Activated CD8-positive, alpha-beta T cell treated with anti-CD3 and anti-CD28 coated beads, Interleukin-2, amount 10 ng/mL, durations not matched to agents 7 days and 5 days (primary cell): Measurements from ENCODE around the gene DOK5. TPM values are rescaled to one million over a fixed set of nuclear protein-coding genes. Genes with fewer than 3 reads are reported as not detected.

Experiments used
- ATAC-seq: fragments of 150-1000 bp; cut with Tn5 transposase; one replicate; pipeline ENCODE4 v1.10.0; 2021; ENCODE audit warnings: moderate library complexity
- CTCF ChIA-PET: fragments of 350-600 bp; sonication (Branson Sonifier 250); formaldehyde crosslinking; loops from one replicate; lab custom pipeline; 2021; ENCODE audit warnings: antibody characterized with exemption; lab: Charles Lee
- POLR2A ChIA-PET: fragments of 350-600 bp; sonication (Branson Sonifier 250); formaldehyde crosslinking; loops from one replicate; lab custom pipeline; 2021; ENCODE audit warnings: antibody characterized with exemption; lab: Charles Lee
- DNase-seq: peaks from one replicate; pipeline ENCODE4 v3.0.0-alpha.2; 2020
- H3K27ac Mint-ChIP-seq: one replicate; pipeline ENCODE4 v1.8.0; 2021; ENCODE audit warnings: mild to moderate bottlenecking, mixed read lengths
- H3K27me3 Mint-ChIP-seq: one replicate; pipeline ENCODE4 v1.8.0; 2021; ENCODE audit warnings: low read depth, mixed read lengths
- H3K36me3 Mint-ChIP-seq: one replicate; pipeline ENCODE4 v1.8.0; 2021; ENCODE audit warnings: low read depth, mixed read lengths
- H3K4me1 Mint-ChIP-seq: one replicate; pipeline ENCODE4 v1.8.0; 2021; ENCODE audit warnings: low read depth, mixed read lengths
- H3K4me3 Mint-ChIP-seq: one replicate; pipeline ENCODE4 v1.8.0; 2021; ENCODE audit warnings: mild to moderate bottlenecking, mixed read lengths
- H3K9me3 Mint-ChIP-seq: one replicate; pipeline ENCODE4 v1.8.0; 2022; ENCODE audit warnings: mixed read lengths; ENCODE audit not compliant: insufficient read depth
- total RNA-seq, 2 experiments: library from RNA; stranded (reverse); gene quantifications; one replicate each; pipeline ENCODE4 v1.2.3, GENCODE V29; 2021

DOK5 gene
- total RNA-seq, 2 experiments from 2014 or later: not detected

DNA sequence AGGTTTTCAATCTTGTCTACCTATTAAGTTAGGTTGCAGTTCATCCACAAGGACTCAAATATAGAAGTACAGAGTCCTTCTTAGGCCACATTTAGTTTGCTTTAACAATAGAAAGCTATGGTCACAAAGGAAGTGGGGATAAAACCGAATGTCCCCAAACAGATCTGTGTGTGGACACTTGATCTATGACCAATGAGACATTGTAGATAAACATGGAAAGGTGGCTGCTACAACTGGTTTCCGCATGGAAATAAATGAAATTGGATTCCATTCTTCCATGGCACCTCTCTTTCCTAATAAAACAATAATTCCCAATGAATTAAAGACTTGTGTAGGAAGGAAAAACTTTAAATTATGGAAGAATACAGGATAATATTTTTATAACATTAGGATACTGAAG lies 20.4 kb upstream of the DOK5 start:
- no peak overlapping the region for H3K4me3 Mint-ChIP-seq
- no peak overlapping the region for H3K27ac Mint-ChIP-seq
- CTCF ChIA-PET: no interaction called here
- no peaks in the 10 kb centered on the region for H3K9me3 Mint-ChIP-seq
- H3K4me1 Mint-ChIP-seq: no peaks in the 10 kb centered on the region
- DNase-seq: no peak
- H3K36me3 Mint-ChIP-seq: no peaks in the 10 kb centered on the region
- no peak for ATAC-seq
- POLR2A ChIA-PET: no interaction called here
- no peaks in the 10 kb centered on the region for H3K27me3 Mint-ChIP-seq

DNA sequence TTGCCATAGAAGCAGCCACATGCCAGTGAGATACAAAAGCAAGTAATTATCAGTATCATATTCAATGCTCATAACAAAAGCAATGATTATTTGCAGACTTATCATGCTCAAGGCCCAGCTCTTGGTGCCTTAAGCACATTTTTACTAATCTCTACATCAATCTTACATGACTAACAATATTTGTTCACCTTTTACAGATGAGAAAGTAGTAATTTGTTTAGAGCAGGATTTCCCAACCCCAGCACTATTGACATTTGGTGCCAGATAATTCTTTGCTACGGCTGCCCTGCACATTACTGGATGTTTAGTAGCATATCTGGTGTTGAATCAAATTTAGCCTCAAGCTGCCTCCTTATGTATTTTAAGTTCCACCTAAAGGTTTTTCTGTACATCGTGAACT lies 19.0 kb upstream of the DOK5 start:
- no peaks in the 10 kb centered on the region for H3K4me1 Mint-ChIP-seq
- ATAC-seq (no peak), DNase-seq (no peak)
- no peak overlapping the region for H3K27ac Mint-ChIP-seq
- no peaks in the 10 kb centered on the region for H3K27me3 Mint-ChIP-seq
- no peaks in the 10 kb centered on the region for H3K9me3 Mint-ChIP-seq
- ChIA-PET CTCF (no interaction called here), POLR2A (no interaction called here)
- H3K4me3 Mint-ChIP-seq: no peak overlapping the region
- H3K36me3 Mint-ChIP-seq: no peaks in the 10 kb centered on the region

DNA sequence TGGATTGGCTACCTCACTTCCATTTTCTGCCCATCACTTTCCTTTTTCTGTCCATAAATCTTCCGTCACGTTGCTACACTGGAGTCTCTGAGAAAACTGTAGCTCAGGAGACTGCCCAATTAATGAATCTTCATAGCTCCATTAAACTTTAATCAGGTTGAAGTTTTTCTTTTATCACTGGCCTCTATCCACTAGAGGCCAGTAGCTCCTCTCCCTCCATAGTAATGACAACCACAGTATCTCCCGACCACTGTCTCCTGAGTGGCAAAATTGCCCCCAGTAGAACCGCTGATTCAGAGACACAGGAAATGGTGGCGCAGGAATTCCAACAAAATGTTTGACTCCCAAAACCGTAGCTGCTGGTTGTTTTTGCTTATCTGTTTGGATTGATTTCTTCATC lies 18.4 kb upstream of the DOK5 start:
- H3K36me3 Mint-ChIP-seq: no peaks in the 10 kb centered on the region
- ATAC-seq (no peak), DNase-seq (no peak)
- CTCF ChIA-PET: no interaction called here
- H3K27ac Mint-ChIP-seq: no peak overlapping the region
- POLR2A ChIA-PET: no interaction called here
- H3K9me3 Mint-ChIP-seq: no peaks in the 10 kb centered on the region
- H3K4me1 Mint-ChIP-seq: no peaks in the 10 kb centered on the region
- no peak overlapping the region for H3K4me3 Mint-ChIP-seq
- no peaks in the 10 kb centered on the region for H3K27me3 Mint-ChIP-seq

DNA sequence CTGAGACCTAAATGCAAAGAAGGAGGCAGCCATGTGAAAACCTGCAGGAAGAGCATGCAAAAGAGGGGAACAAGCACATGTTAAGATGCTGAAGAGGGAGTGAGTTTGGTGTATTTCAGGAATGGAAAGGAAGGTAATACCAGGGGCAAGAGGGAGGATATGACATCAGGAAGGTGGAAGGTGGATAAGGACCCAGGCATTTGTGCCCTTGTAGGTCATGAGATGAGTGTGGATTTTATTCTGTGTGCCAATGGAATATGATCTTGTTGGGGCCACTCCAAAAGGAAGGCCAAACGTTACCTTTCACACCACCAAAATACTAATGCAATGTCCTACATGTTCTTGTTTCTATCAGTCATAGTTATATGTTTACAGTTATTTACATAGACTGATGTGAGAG lies 17.2 kb upstream of the DOK5 start:
- no peaks in the 10 kb centered on the region for H3K36me3 Mint-ChIP-seq
- no peaks in the 10 kb centered on the region for H3K4me1 Mint-ChIP-seq

DNA sequence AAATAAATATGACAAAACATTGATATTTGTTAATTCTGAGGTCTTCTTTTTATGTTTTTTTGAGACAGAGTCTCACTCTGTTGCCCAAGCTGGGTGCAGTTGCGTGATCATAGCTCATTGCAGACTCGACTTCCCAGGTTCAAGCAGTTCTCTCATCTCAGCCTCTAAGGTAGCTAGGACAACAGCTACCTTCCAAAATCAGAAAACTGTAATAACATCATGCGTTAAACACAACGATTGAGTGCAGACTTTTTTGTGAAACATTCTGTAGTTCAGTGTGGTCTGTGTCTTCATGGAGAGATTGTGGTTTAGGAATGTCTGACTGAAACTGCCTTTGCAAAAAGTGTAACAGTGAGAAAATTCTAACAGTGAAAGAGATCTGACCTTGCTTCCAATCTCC lies 16.1 kb upstream of the DOK5 start:
- ATAC-seq: no peak
- Mint-ChIP-seq H3K27ac (no peak overlapping the region), H3K36me3 (no peaks in the 10 kb centered on the region), H3K27me3 (no peaks in the 10 kb centered on the region), H3K9me3 (no peaks in the 10 kb centered on the region), H3K4me3 (no peak overlapping the region), H3K4me1 (no peaks in the 10 kb centered on the region)
- DNase-seq: no peak
- ChIA-PET POLR2A (no interaction called here), CTCF (no interaction called here)

More for the DNA sequence above, 17.2 kb upstream of the DOK5 start:
- Mint-ChIP-seq H3K4me3 (no peak overlapping the region), H3K27ac (no peak overlapping the region), H3K9me3 (no peaks in the 10 kb centered on the region), H3K27me3 (no peaks in the 10 kb centered on the region)
- ChIA-PET CTCF (no interaction called here), POLR2A (no interaction called here)
- ATAC-seq (no peak), DNase-seq (no peak)

DNA sequence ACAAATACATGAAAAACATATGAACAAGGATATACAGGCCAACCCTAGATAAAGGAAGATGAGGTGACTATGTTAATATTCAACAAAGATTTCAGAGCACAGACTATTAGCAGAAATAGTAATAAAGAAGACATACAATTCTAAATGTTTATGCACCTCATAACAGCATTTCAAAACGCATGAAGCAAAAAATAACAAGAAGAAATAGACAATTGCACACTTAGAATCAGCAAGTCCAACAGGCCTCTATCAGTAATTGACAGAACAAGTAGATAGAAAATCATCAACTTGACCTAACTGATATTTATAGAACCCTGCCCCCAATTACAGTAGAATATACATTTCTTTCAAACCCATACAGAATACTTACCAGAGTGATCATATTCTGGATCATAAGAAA lies 11.4 kb upstream of the DOK5 start:
- ChIA-PET CTCF (interaction anchor here (0.6 kb wide), 1 partner anchor 1708 kb away, joined by 3 read pairs; no protein-coding TSS in a partner anchor), POLR2A (no interaction called here)
- Mint-ChIP-seq H3K27ac (no peak overlapping the region), H3K36me3 (no peaks in the 10 kb centered on the region), H3K9me3 (no peaks in the 10 kb centered on the region), H3K4me3 (no peak overlapping the region), H3K27me3 (no peaks in the 10 kb centered on the region), H3K4me1 (no peaks in the 10 kb centered on the region)
- DNase-seq: no peak
- no peak for ATAC-seq

DNA sequence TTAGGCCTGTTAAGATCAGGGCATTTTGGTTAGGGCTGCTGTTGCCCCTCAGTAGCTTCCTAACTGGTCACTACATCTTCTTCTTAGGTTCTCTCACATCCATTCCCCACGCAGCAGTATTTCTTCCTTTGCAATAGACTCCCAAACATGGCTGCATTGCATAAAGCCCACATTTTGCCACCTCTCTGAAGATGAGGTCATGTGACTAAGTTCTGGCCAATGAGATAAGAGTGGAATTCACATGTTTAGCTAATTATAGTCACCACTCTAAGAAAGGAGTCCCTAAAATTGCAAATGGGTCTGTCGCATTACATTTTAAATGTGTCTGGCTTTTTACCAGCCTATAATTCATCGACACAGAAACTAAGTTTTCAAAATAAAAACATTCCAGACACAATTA lies 9.3 kb upstream of the DOK5 start:
- Mint-ChIP-seq H3K36me3 (no peaks in the 10 kb centered on the region), H3K4me1 (no peaks in the 10 kb centered on the region), H3K27ac (no peak overlapping the region), H3K9me3 (no peaks in the 10 kb centered on the region), H3K4me3 (no peak overlapping the region), H3K27me3 (no peaks in the 10 kb centered on the region)
- ATAC-seq (no peak), DNase-seq (no peak)
- ChIA-PET CTCF (no interaction called here), POLR2A (no interaction called here)

DNA sequence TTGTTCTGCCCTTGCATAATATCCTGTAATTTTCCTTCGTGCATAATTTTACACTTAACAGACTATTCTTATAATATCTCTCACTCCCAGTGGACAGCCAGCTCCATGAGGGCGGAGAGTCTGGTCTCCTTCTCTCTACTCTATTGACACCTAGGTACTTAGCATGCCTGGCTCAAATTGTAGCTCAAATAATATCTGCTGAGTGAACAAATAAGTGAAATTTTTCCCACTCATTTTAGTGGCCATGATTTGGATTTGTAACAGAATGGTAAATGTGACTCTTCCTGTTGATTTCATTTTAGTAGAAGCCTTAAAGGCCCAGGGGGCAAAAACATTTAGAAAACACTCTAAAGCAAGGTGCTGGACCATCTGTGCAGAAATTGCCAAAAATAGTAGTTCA lies 7.8 kb upstream of the DOK5 start:
- Mint-ChIP-seq H3K36me3 (no peaks in the 10 kb centered on the region), H3K4me3 (no peak overlapping the region), H3K27ac (no peak overlapping the region), H3K27me3 (peaks cover 2% of the 10 kb centered on the region), H3K4me1 (no peaks in the 10 kb centered on the region), H3K9me3 (no peaks in the 10 kb centered on the region)
- ATAC-seq (no peak), DNase-seq (no peak)
- CTCF ChIA-PET: no interaction called here
- POLR2A ChIA-PET: no interaction called here

DNA sequence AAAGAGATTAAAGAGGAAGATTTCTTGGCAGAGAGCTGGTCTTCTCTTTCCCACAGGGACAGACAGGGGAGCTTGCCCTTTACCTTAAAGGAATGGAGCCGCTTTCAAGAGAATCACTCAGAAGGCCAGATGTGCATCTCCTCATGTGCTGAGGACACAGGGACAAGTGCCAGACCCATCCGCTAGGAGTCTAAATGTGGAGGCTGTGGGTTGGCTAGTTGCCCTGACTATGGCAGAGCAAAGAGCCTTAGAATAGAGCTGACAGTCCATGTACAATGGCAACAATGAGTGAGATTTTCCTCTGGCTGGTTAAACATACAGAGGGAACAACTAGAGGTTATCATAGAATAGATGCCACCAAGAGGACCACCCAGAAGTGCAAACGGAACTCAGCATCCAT lies 7.3 kb upstream of the DOK5 start:
- Mint-ChIP-seq H3K36me3 (no peaks in the 10 kb centered on the region), H3K27ac (no peak overlapping the region), H3K9me3 (no peaks in the 10 kb centered on the region), H3K4me3 (no peak overlapping the region), H3K4me1 (no peaks in the 10 kb centered on the region), H3K27me3 (peaks cover 3% of the 10 kb centered on the region)
- POLR2A ChIA-PET: no interaction called here
- DNase-seq (no peak), ATAC-seq (no peak)
- CTCF ChIA-PET: no interaction called here

DNA sequence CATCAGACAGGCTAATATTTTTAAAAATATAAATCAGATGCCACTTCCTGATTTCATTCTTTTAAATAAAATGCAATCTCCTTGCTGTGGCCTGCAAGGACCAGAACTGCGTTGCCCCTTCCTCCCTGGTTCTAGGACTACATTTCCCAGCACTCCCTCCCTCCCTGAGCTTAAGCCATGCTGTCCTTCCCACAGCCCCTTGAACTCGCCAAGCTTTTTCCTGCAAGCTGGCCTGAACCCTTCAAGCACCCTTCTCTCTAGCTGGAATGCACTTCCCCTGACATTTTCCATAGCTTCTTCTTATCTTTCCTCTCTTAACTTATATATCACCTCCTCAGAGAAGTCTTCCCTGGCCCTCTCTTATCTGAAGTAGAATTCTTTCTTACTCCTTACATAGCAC lies 6.1 kb upstream of the DOK5 start:
- ATAC-seq (no peak), DNase-seq (no peak)
- POLR2A ChIA-PET: no interaction called here
- Mint-ChIP-seq H3K36me3 (no peaks in the 10 kb centered on the region), H3K27me3 (peaks cover 13% of the 10 kb centered on the region), H3K9me3 (no peaks in the 10 kb centered on the region), H3K4me1 (no peaks in the 10 kb centered on the region), H3K4me3 (no peak overlapping the region), H3K27ac (no peak overlapping the region)
- CTCF ChIA-PET: no interaction called here

DNA sequence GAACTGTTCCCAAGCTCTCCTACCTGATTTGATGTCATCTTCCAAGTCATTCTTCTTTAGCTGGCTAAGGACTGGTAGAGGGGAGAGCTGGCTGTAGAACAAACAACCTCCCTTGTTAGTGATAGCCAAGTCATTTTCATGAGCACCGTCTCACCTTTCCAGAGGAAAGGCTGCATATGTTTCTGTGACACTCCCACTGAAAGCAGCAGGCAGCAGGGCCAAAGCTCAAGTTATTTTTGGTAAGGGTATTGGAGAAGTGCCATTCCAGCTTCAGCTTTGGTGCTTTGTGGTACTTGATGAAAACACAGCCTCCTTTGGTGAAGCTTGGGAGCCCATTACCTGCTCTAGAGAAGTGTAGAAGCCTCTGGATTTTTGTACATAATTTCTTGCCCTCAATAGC lies 5.4 kb upstream of the DOK5 start:
- Mint-ChIP-seq H3K4me3 (no peak overlapping the region), H3K9me3 (no peaks in the 10 kb centered on the region), H3K27ac (no peak overlapping the region), H3K4me1 (no peaks in the 10 kb centered on the region), H3K36me3 (no peaks in the 10 kb centered on the region), H3K27me3 (peaks cover 20% of the 10 kb centered on the region)
- CTCF ChIA-PET: no interaction called here
- DNase-seq (no peak), ATAC-seq (no peak)
- POLR2A ChIA-PET: no interaction called here

DNA sequence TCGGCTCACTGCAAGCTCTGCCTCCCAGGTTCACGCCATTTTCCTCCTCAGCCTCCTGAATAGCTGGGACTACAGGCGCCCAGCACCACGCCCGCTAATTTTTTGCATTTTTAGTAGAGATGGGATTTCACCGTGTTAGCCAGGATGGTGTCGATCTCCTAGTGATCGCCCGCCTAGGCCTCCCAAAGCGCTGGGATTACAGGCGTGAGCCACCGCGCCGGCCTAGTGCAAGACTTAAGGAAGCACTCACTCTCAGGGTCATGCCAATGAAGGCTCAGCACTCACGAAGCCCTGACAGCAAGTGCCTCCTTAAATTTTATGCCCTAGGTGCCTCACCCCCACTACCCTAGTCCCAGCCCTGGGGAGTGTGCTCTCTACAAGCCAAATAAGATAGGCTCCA lies 4.7 kb upstream of the DOK5 start:
- Mint-ChIP-seq H3K4me3 (no peak overlapping the region), H3K27me3 (peaks cover 22% of the 10 kb centered on the region), H3K4me1 (no peaks in the 10 kb centered on the region), H3K27ac (no peak overlapping the region), H3K36me3 (no peaks in the 10 kb centered on the region), H3K9me3 (no peaks in the 10 kb centered on the region)
- DNase-seq: no peak
- no peak for ATAC-seq
- ChIA-PET CTCF (no interaction called here), POLR2A (no interaction called here)

DNA sequence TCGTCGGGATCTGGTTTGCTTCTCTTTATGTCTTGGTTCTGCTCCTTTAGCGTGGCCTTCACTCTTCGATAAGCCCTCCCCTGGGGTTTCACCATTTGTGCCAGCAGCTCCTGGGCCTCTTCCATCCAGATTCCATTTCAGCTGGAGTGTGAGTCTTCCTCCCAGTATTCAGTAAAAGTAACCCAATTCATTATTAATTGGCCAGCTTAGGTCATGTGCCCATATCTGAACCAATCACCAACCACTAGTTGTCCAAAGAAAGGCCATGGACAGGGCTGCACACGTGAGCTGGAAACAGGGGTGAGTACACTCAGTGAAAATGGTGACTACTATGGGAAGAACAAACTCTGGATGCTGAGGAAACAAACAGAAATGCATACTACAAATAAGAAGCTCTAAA lies 2.8 kb upstream of the DOK5 start:
- Mint-ChIP-seq H3K9me3 (no peaks in the 10 kb centered on the region), H3K4me3 (no peak overlapping the region), H3K4me1 (no peaks in the 10 kb centered on the region), H3K27me3 (peaks cover 39% of the 10 kb centered on the region), H3K27ac (no peak overlapping the region), H3K36me3 (no peaks in the 10 kb centered on the region)
- ATAC-seq (no peak), DNase-seq (no peak)
- POLR2A ChIA-PET: no interaction called here
- CTCF ChIA-PET: no interaction called here
